Fibroblast of pulmonary artery (primary cell): ENCODE data around the gene BLOC1S6.

Experiments used
- DNase-seq: peaks from one replicate; pipeline ENCODE4 v3.0.0-alpha.2; 2010; ENCODE audit warnings: low read depth
- H3K4me3 ChIP-seq: replicated peaks from 2 replicates; pipeline ENCODE4 v1.5.1; 2011; ENCODE audit warnings: low read depth, mild to moderate bottlenecking, control low read depth, low read length, moderate library complexity
- CTCF ChIP-seq: IDR thresholded peaks from 2 replicates; pipeline ENCODE4 v1.5.1; 2011; ENCODE audit warnings: mild to moderate bottlenecking, control low read depth, low read length, inconsistent platforms; ENCODE audit errors: missing control alignments

Gene BLOC1S6

GRCh38 chr15:45573961-45574629, 13.1 kb upstream of the BLOC1S6 start:
- no peak overlapping the region for H3K4me3 ChIP-seq
- DNase-seq = peak; percentile 10
- TF ChIP-seq CTCF = peak; percentile 29

DNA sequence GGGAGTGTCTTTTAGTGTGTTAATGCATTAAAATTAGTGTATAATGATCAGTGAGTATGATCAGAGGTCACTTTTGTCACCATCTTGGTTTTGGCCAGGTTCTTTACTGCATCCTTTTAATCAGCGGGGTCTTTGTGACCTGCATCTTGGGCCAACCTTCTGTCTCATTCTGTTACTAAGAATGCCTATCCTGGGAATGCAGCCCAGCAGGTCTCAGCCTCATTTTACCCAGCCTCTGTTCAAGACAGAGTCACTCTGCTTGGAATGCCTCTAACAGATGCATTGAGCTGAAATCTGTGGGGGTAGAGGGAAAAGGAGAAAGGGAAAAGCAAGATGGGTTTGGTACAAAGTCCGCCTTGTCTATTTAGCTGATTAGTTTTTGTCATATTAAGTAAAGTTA, 5.3 kb upstream of the BLOC1S6 start:
- TF ChIP-seq CTCF = no peak
- DNase-seq = no peak
- no peak overlapping the region for H3K4me3 ChIP-seq

GRCh38 chr15:45583731-45584639, 3.2 kb upstream of the BLOC1S6 start:
- DNase-seq = no peak
- TF ChIP-seq CTCF = no peak
- no peak overlapping the region for H3K4me3 ChIP-seq

DNA sequence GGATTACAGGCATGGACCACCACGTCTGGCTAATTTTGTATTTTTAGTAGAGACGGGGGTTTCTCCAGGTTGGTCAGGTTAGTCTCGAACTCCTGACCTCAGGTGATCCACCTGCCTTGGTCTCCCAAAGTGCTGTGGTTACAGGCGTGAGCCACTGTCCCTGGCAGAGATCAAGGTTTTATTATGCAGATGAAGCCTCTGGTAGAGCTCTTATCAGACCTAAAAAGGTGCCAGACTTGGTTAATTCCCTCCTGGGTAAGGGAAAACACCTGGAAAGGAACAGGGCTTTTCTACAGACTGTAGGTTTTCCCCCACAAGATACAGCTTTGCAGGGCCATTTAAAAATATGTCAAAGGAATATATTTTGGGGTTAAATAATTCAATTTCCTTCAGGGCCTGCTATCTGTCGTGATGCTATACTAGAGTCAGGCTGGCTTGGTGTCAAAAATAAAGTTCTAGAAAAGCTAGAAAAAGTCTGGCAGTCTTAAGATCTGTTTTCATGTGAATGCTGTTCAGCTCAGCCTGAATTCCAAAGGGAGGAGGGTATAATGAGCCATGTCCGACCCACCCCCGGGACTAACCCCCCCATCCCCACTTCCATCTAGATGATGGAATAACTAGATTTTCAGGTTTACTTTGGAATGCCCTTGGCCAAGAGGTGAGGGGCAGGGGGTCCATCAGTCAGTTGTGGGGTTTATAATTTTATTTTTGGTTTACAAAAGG, 1.9 kb upstream of the BLOC1S6 start:
- no peak for TF ChIP-seq CTCF
- H3K4me3 ChIP-seq = no peak overlapping the region
- DNase-seq = no peak

- DNase-seq = no peak
- no peak for TF ChIP-seq CTCF
- peak overlapping the region; percentile 71 for H3K4me3 ChIP-seq
Observed at GRCh38 chr15:45586125-45586524, 1.1 kb upstream of the BLOC1S6 start.

DNA sequence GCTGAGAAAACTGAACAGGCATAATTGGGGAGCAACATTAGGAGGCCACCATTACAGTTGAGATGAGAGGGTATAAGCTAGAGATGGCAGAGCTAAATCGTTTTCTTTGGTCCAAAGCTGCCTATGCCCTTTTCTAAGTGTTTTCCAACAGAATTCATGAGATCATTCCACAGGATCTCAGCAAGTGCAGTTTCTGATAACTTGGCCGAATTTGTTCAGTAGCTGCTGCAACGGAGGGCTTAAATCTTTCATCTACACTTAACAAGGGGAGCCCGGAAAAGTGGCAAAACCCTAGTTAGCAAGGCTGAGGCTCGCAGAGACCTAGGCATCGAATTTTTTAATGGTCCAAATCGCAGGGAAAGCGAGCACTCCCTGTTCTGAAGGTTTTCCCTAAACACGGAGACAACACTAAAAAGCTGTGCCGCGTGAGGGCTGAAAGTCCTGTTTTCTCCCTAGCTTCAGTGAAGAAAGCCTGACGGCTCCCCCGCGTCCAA, 531 bp upstream of the BLOC1S6 start:
- no peak for DNase-seq
- peak overlapping the region; percentile 71 for H3K4me3 ChIP-seq
- TF ChIP-seq CTCF = no peak
